ENCODE data around the gene TRIM2. TPM values are rescaled to one million over a fixed set of nuclear protein-coding genes. Genes with fewer than 3 reads are reported as not detected.

The TRIM2 gene
- total RNA-seq, 1 experiment from 2014 or later = 41.4 TPM

DNA sequence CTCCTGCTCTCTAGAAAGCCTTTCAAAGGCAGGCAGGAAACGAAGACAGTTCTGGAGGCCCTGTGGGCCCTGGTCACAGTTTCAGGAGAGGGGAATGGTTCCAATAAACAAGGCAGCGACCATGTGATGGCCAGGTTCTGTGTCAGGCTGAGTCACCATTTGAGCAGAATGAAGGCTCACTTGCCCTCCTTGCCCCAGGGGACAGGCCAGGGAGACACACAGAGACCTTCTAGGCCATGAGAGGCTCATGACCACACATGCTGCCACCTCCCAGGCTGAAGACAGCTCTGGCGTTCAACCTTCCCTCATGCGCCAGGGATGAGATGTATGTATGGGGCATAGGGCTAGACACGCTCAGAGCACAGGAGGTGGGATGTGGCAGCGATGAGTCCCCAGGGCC is 22.9 kb upstream of the TRIM2 start:
- no peak overlapping the region for H2AFZ ChIP-seq (ENCODE audit: low read depth, low read length, poor library complexity, severe bottlenecking)
- H3K4me1 ChIP-seq (ENCODE audit: control insufficient read depth in 1 of 2, insufficient read depth in 2 of 2, low read length in 2 of 2) = peaks cover 0 to 5% of the 10 kb centered on the region in 2 experiments; a peak in 1 of 4 replicates
- H3K4me2 ChIP-seq (ENCODE audit: low read length) = no peak overlapping the region
- CTCF ChIA-PET = no interaction called here
- no peak overlapping the region for H3K4me3 ChIP-seq (replicated peaks in 1 of 2; ENCODE audit: low read depth in 1 of 2, low read length in 2 of 2)
- no peaks in the 10 kb centered on the region for H3K27me3 ChIP-seq (ENCODE audit: insufficient read depth, low read length)
- H3K27ac ChIP-seq (ENCODE audit: low read depth, low read length) = no peak overlapping the region
- no peaks in the 10 kb centered on the region for H4K20me1 ChIP-seq (ENCODE audit: insufficient read depth)
- POLR2A ChIA-PET = no interaction called here
- no peaks in the 10 kb centered on the region for H3K79me2 ChIP-seq (ENCODE audit: insufficient read depth, low read length)
- no peaks in the 10 kb centered on the region for H3K36me3 ChIP-seq (ENCODE audit: control insufficient read depth in 1 of 2, insufficient read depth in 2 of 2, low read length in 2 of 2)
- DNase-seq (ENCODE audit: low read depth, low spot score) (no peak), ATAC-seq (no peak; the same call in 1 of the 2 replicates)
- intact Hi-C loops (cut with micrococcal nuclease) = no loop called here
- TF ChIP-seq FOSL1 (IDR thresholded peaks at IDR 0.05; ENCODE audit: low read depth) = no peak
- no peak for TF ChIP-seq POLR2AphosphoS5 (IDR thresholded peaks at IDR 0.05; ENCODE audit: low read depth, low read length)
- no peak for TF ChIP-seq EZH2 (IDR thresholded peaks at IDR 0.05)
- TF ChIP-seq EZH2phosphoT487 (IDR thresholded peaks at IDR 0.05; ENCODE audit: borderline replicate concordance) = no peak
- TF ChIP-seq CBX3 (IDR thresholded peaks at IDR 0.05; ENCODE audit: low read depth) = no peak
- TF ChIP-seq TCF7L2 (IDR thresholded peaks at IDR 0.05; ENCODE audit: borderline replicate concordance, extremely low read depth, insufficient read depth, insufficient read length) = no peak
- TF ChIP-seq ZNF274 (IDR thresholded peaks at IDR 0.05; ENCODE audit: low read depth, low read length) = no peak
- no peak for TF ChIP-seq JUND (IDR thresholded peaks at IDR 0.05)
- TF ChIP-seq, protein P1, sequence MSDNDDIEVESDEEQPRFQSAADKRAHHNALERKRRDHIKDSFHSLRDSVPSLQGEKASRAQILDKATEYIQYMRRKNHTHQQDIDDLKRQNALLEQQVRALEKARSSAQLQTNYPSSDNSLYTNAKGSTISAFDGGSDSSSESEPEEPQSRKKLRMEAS (IDR thresholded peaks at IDR 0.05) = no peak
- no peak for TF ChIP-seq POLR2A (IDR thresholded peaks at IDR 0.05; ENCODE audit: borderline replicate concordance, extremely low read depth, insufficient read depth, insufficient read length)
- no TSS peak for BruUV-seq (replicated peaks)
- no peaks in the 10 kb centered on the region for H3K9me2 ChIP-seq (ENCODE audit: insufficient read depth)
- H3K9ac ChIP-seq (ENCODE audit: low read length) = no peak overlapping the region
- no peaks in the 10 kb centered on the region for H3K9me3 ChIP-seq (ENCODE audit: control insufficient read depth in 1 of 2, insufficient read depth in 1 of 2, low read depth in 1 of 2, low read length in 2 of 2)
- RAD21 ChIA-PET (ENCODE audit: low non-redundant PET in 1 of 2, low total read pairs in 2 of 2, uncharacterized antibody in 2 of 2, unreplicated experiment in 2 of 2) = no interaction called here

DNA sequence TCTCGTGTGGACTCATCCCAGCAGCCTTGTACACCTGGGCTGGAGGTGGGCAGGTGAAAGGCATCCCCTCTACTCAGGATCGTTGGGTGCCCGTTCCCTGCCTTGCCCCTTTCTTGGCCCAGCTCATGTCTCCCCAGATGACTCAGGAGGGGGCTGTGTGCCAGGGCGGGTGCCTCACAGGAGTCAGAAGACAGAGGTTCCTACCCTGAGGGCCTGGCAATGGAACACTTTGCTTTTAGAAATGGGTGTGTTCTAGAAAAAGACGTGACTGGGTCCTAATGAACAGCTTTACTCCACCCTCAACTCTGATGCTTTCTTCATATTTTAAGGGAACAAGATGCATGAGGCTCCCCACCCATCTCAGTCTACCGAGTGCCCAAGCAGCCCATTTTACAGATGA is 22.5 kb upstream of the TRIM2 start:
- no peaks in the 10 kb centered on the region for H3K27me3 ChIP-seq (ENCODE audit: insufficient read depth, low read length)
- no peaks in the 10 kb centered on the region for H3K79me2 ChIP-seq (ENCODE audit: insufficient read depth, low read length)
- ChIA-PET POLR2A (no interaction called here), RAD21 (ENCODE audit: low non-redundant PET in 1 of 2, low total read pairs in 2 of 2, uncharacterized antibody in 2 of 2, unreplicated experiment in 2 of 2) (interaction anchor here in 1 of 2 experiments (0.5 kb wide), 1 partner anchor 323 kb away, joined by 4 read pairs; no protein-coding TSS in a partner anchor), CTCF (no interaction called here)
- H3K36me3 ChIP-seq (ENCODE audit: control insufficient read depth in 1 of 2, insufficient read depth in 2 of 2, low read length in 2 of 2) = no peaks in the 10 kb centered on the region
- H3K9me2 ChIP-seq (ENCODE audit: insufficient read depth) = no peaks in the 10 kb centered on the region
- H3K9ac ChIP-seq (ENCODE audit: low read length) = no peak overlapping the region
- no peak for ATAC-seq
- H3K4me2 ChIP-seq (ENCODE audit: low read length) = no peak overlapping the region
- no peaks in the 10 kb centered on the region for H4K20me1 ChIP-seq (ENCODE audit: insufficient read depth)
- no peak for DNase-seq (ENCODE audit: low read depth, low spot score)
- no peak overlapping the region for H3K4me3 ChIP-seq (replicated peaks in 1 of 2; ENCODE audit: low read depth in 1 of 2, low read length in 2 of 2)
- no peaks in the 10 kb centered on the region for H3K9me3 ChIP-seq (ENCODE audit: control insufficient read depth in 1 of 2, insufficient read depth in 1 of 2, low read depth in 1 of 2, low read length in 2 of 2)
- no TSS peak for BruUV-seq (replicated peaks)
- no peak overlapping the region for H3K27ac ChIP-seq (ENCODE audit: low read depth, low read length)
- H2AFZ ChIP-seq (ENCODE audit: low read depth, low read length, poor library complexity, severe bottlenecking) = no peak overlapping the region
- peaks cover 0 to 5% of the 10 kb centered on the region in 2 experiments; a peak in 1 of 4 replicates for H3K4me1 ChIP-seq (ENCODE audit: control insufficient read depth in 1 of 2, insufficient read depth in 2 of 2, low read length in 2 of 2)
- intact Hi-C loops (cut with micrococcal nuclease) = no loop called here
- TF ChIP-seq ZNF274 (IDR thresholded peaks at IDR 0.05; ENCODE audit: low read depth, low read length) = no peak
- TF ChIP-seq RAD21 (IDR thresholded peaks at IDR 0.05; ENCODE audit: low read depth) = no peak
- TF ChIP-seq EGR1 (IDR thresholded peaks at IDR 0.05; ENCODE audit: low read depth) = no peak
- no peak for TF ChIP-seq JUND (IDR thresholded peaks at IDR 0.05)
- TF ChIP-seq, protein P1 (IDR thresholded peaks at IDR 0.05) = no peak
- no peak for TF ChIP-seq SRF (IDR thresholded peaks at IDR 0.05; ENCODE audit: low read depth)
- TF ChIP-seq, protein P2, sequence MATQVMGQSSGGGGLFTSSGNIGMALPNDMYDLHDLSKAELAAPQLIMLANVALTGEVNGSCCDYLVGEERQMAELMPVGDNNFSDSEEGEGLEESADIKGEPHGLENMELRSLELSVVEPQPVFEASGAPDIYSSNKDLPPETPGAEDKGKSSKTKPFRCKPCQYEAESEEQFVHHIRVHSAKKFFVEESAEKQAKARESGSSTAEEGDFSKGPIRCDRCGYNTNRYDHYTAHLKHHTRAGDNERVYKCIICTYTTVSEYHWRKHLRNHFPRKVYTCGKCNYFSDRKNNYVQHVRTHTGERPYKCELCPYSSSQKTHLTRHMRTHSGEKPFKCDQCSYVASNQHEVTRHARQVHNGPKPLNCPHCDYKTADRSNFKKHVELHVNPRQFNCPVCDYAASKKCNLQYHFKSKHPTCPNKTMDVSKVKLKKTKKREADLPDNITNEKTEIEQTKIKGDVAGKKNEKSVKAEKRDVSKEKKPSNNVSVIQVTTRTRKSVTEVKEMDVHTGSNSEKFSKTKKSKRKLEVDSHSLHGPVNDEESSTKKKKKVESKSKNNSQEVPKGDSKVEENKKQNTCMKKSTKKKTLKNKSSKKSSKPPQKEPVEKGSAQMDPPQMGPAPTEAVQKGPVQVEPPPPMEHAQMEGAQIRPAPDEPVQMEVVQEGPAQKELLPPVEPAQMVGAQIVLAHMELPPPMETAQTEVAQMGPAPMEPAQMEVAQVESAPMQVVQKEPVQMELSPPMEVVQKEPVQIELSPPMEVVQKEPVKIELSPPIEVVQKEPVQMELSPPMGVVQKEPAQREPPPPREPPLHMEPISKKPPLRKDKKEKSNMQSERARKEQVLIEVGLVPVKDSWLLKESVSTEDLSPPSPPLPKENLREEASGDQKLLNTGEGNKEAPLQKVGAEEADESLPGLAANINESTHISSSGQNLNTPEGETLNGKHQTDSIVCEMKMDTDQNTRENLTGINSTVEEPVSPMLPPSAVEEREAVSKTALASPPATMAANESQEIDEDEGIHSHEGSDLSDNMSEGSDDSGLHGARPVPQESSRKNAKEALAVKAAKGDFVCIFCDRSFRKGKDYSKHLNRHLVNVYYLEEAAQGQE (IDR thresholded peaks at IDR 0.05; ENCODE audit: low read depth) = no peak
- TF ChIP-seq, protein P3, sequence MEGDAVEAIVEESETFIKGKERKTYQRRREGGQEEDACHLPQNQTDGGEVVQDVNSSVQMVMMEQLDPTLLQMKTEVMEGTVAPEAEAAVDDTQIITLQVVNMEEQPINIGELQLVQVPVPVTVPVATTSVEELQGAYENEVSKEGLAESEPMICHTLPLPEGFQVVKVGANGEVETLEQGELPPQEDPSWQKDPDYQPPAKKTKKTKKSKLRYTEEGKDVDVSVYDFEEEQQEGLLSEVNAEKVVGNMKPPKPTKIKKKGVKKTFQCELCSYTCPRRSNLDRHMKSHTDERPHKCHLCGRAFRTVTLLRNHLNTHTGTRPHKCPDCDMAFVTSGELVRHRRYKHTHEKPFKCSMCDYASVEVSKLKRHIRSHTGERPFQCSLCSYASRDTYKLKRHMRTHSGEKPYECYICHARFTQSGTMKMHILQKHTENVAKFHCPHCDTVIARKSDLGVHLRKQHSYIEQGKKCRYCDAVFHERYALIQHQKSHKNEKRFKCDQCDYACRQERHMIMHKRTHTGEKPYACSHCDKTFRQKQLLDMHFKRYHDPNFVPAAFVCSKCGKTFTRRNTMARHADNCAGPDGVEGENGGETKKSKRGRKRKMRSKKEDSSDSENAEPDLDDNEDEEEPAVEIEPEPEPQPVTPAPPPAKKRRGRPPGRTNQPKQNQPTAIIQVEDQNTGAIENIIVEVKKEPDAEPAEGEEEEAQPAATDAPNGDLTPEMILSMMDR (IDR thresholded peaks at IDR 0.05 in 2 of 3, conservative IDR thresholded peaks at IDR 0.05 in 1 of 3; ENCODE audit: borderline replicate concordance in 1 of 3, insufficient read depth in 1 of 3, low read depth in 2 of 3, low read length in 2 of 3) = no peak
- no peak for TF ChIP-seq POLR2AphosphoS5 (IDR thresholded peaks at IDR 0.05; ENCODE audit: low read depth, low read length)
- TF ChIP-seq POLR2A (IDR thresholded peaks at IDR 0.05; ENCODE audit: borderline replicate concordance, extremely low read depth, insufficient read depth, insufficient read length) = no peak

All from HCT116 (cell line).